HG02571 (cell line): ENCODE measurements around the gene B3GNT7.
A peak's percentile ranks its signal among the peaks of the same experiment; 100 is the strongest.
"Not testable (repeated sequence)": the region's sequence is repeated elsewhere in the genome, so short reads cannot be mapped to it uniquely, and the experiment has no call there.

Experiments
- ATAC-seq: cut with Tn5 transposase; IDR thresholded peaks from one replicate; pipeline ENCODE4 v1.9.1; 2021; ENCODE audit warnings: mild to moderate bottlenecking, moderate library complexity; ENCODE audit not compliant: unreplicated experiment

B3GNT7 gene

GRCh38 chr2:231399046-231399852, 3.7 kb downstream of the B3GNT7 start:
- no peak for ATAC-seq

GRCh38 chr2:231399853-231400680, 4.6 kb downstream of the B3GNT7 start:
- ATAC-seq: no peak

GRCh38 chr2:231400681-231401080, 5.2 kb downstream of the B3GNT7 start:
- not testable (repeated sequence) for ATAC-seq

- not testable (repeated sequence) for ATAC-seq
These were observed 5.6 kb downstream of the B3GNT7 start for GRCh38 chr2:231401101-231401500.

GRCh38 chr2:231403421-231404182, 8.1 kb downstream of the B3GNT7 start:
- ATAC-seq: not testable (repeated sequence)

- ATAC-seq: not testable (repeated sequence)
These were observed 8.7 kb downstream of the B3GNT7 start for GRCh38 chr2:231404183-231404578.

GRCh38 chr2:231405601-231406367, 10.3 kb downstream of the B3GNT7 start:
- not testable (repeated sequence) for ATAC-seq

- ATAC-seq: not testable (repeated sequence)
These were observed 12.2 kb downstream of the B3GNT7 start for GRCh38 chr2:231407686-231408085.

- ATAC-seq: not testable (repeated sequence)
These were observed 12.8 kb downstream of the B3GNT7 start for GRCh38 chr2:231408304-231408703.

- ATAC-seq: no peak
These were observed 14.3 kb downstream of the B3GNT7 start for GRCh38 chr2:231409776-231410175.

GRCh38 chr2:231410293-231411004, 14.9 kb downstream of the B3GNT7 start:
- no peak for ATAC-seq

GRCh38 chr2:231411237-231411636, 15.7 kb downstream of the B3GNT7 start:
- no peak for ATAC-seq

GRCh38 chr2:231411831-231412617, 16.5 kb downstream of the B3GNT7 start:
- ATAC-seq: peak; percentile 96

- ATAC-seq: no peak
These were observed 17.1 kb downstream of the B3GNT7 start for GRCh38 chr2:231412618-231412963.

GRCh38 chr2:231413456-231413855, 17.9 kb downstream of the B3GNT7 start:
- ATAC-seq: no peak

- no peak for ATAC-seq
These were observed 18.5 kb downstream of the B3GNT7 start for GRCh38 chr2:231413921-231414476.

- ATAC-seq: no peak
These were observed 19.5 kb downstream of the B3GNT7 start for GRCh38 chr2:231415029-231415428.

- ATAC-seq: no peak
These were observed 23.5 kb downstream of the B3GNT7 start for GRCh38 chr2:231418820-231419640.
